T47D (cell line): ENCODE measurements around the gene C11orf65.
A peak's percentile ranks its signal among the peaks of the same experiment; 100 is the strongest.

ENCODE experiments used
- DNase-seq, 2 experiments: peaks; one replicate each; pipeline versions ENCODE4 v3.0.0 to v3.0.0-alpha.2; 2011 to 2012; ENCODE audit warnings: low read depth in 1 of 2, low spot score in 1 of 2
- JUND ChIP-seq: IDR thresholded peaks from 2 replicates; pipeline ENCODE4 v1.6.1; 2012; ENCODE audit warnings: low read depth
- in situ Hi-C: cut with HindIII; loops from 2 replicates; pipeline ENCODE4 v1.10.0; 2016; ENCODE audit warnings: low sequenced_read_pairs, low pct_unique_long_range_greater_than_20kb

Gene C11orf65

GRCh38 chr11:108467091-108467823, at the start of gene C11orf65:
C11orf65 (minus strand) TSS chr11:108467529; CDS start chr11:108461559, 5,970 bp downstream.
- TF ChIP-seq JUND: no peak
- DNase-seq: peak; percentile 67 to 99
- in situ Hi-C loops: no loop called here

GRCh38 chr11:108516125-108516524, 48.8 kb upstream of the C11orf65 start:
- no peak for TF ChIP-seq JUND
- in situ Hi-C loops: no loop called here
- no peak for DNase-seq

GRCh38 chr11:108512708-108513107, 45.4 kb upstream of the C11orf65 start:
- TF ChIP-seq JUND: no peak
- in situ Hi-C loops: no loop called here
- no peak for DNase-seq

- no peak for TF ChIP-seq JUND
- no peak for DNase-seq
- in situ Hi-C loops: no loop called here
Measured at GRCh38 chr11:108511851-108512474, 44.6 kb upstream of the C11orf65 start.

- DNase-seq: no peak
- TF ChIP-seq JUND: no peak
- in situ Hi-C loops: no loop called here
Measured at GRCh38 chr11:108508653-108509593, 41.6 kb upstream of the C11orf65 start.

- in situ Hi-C loops: no loop called here
- TF ChIP-seq JUND: no peak
- DNase-seq: no peak
Measured at GRCh38 chr11:108501396-108501795, 34.1 kb upstream of the C11orf65 start.

GRCh38 chr11:108500721-108501120, 33.4 kb upstream of the C11orf65 start:
- TF ChIP-seq JUND: no peak
- in situ Hi-C loops: no loop called here
- DNase-seq: no peak

- no peak for DNase-seq
- in situ Hi-C loops: no loop called here
Measured at GRCh38 chr11:108500169-108500568, 32.8 kb upstream of the C11orf65 start.

GRCh38 chr11:108498816-108499408, 31.6 kb upstream of the C11orf65 start:
- in situ Hi-C loops: no loop called here
- no peak for TF ChIP-seq JUND
- no peak for DNase-seq

More at GRCh38 chr11:108500169-108500568, 32.8 kb upstream of the C11orf65 start:
- no peak for TF ChIP-seq JUND

GRCh38 chr11:108498046-108498815, 30.9 kb upstream of the C11orf65 start, which contains the start of gene POGLUT3:
POGLUT3 (minus strand) TSS chr11:108498384; CDS start chr11:108498366, 18 bp downstream.
- no peak for TF ChIP-seq JUND
- in situ Hi-C loops: no loop called here
- peak; percentile 62 to 71 for DNase-seq

- peak; percentile 58; the same call in 1 of the 2 replicates for TF ChIP-seq JUND
Measured at GRCh38 chr11:108497317-108498045, 30.2 kb upstream of the C11orf65 start.

More at GRCh38 chr11:108497317-108498045, 30.2 kb upstream of the C11orf65 start:
- DNase-seq: peak; percentile 77 to 95
- in situ Hi-C loops: no loop called here
